Large intestine (tissue), 3 donors: ENCODE results near the gene ZNF532. TPM values are rescaled to one million over a fixed set of nuclear protein-coding genes. Genes with fewer than 3 reads are reported as not detected.

Source experiments
- DNase-seq, 2 donors: peaks; one replicate each; pipeline versions ENCODE4 v3.0.0 to v3.0.0-alpha.2; 2013
- H3K27ac ChIP-seq: one replicate; pipeline ENCODE4 v1.5.1; 2013; ENCODE audit warnings: low read length
- H3K27me3 ChIP-seq: 2 replicates; pipeline ENCODE4 v1.6.1; 2013; ENCODE audit warnings: low read length; ENCODE audit not compliant: control insufficient read depth, insufficient read depth
- H3K36me3 ChIP-seq: 2 replicates; pipeline ENCODE4 v1.6.1; 2013; ENCODE audit warnings: low read length; ENCODE audit not compliant: control insufficient read depth, insufficient read depth
- H3K4me1 ChIP-seq: one replicate; pipeline ENCODE4 v1.6.1; 2013; ENCODE audit warnings: low read length; ENCODE audit not compliant: control insufficient read depth, insufficient read depth
- H3K4me3 ChIP-seq: one replicate; pipeline ENCODE4 v1.5.1; 2013; ENCODE audit warnings: low read length
- H3K9me3 ChIP-seq: one replicate; pipeline ENCODE4 v1.6.1; 2013; ENCODE audit warnings: mild to moderate bottlenecking, low read depth, low read length, moderate library complexity; ENCODE audit not compliant: control insufficient read depth
- WGBS: methylation state at CpG from one replicate; pipeline ENCODE4 v1.1.5; 2013; ENCODE audit warnings: low lambda C conversion rate; ENCODE audit not compliant: insufficient coverage; 5-methylcytosine and 5-hydroxymethylcytosine counted together
- polyA plus RNA-seq: library from polyadenylated mRNA; unstranded; fragments of 120-200 nt; gene quantifications from one replicate; pipeline ENCODE4 v1.2.1, GENCODE V29; 2013

Gene ZNF532
- polyA plus RNA-seq, 1 donor, result 36.6 TPM

GRCh38 chr18:58989184-58989759, 124.6 kb downstream of the ZNF532 start:
- Histone ChIP-seq H3K4me1 (no peaks in the 10 kb centered on the region), H3K4me3 (no peak overlapping the region), H3K27me3 (no peaks in the 10 kb centered on the region), H3K9me3 (no peaks in the 10 kb centered on the region), H3K27ac (no peak overlapping the region), H3K36me3 (no peaks in the 10 kb centered on the region)
- 90% methylated on average over 2 of the region's 2 CpGs for WGBS
- no peak for DNase-seq

- no peaks in the 10 kb centered on the region for H3K27me3 ChIP-seq
- H3K27ac ChIP-seq, result no peak overlapping the region
- no peaks in the 10 kb centered on the region for H3K36me3 ChIP-seq
- WGBS, result 80% methylated on average over 1 of the region's 6 CpGs
- DNase-seq, result no peak
- no peaks in the 10 kb centered on the region for H3K9me3 ChIP-seq
- no peak overlapping the region for H3K4me3 ChIP-seq
- H3K4me1 ChIP-seq, result no peaks in the 10 kb centered on the region
Measured at GRCh38 chr18:58990720-58991119, 126.0 kb downstream of the ZNF532 start.

GRCh38 chr18:58991167-58991798, 126.6 kb downstream of the ZNF532 start:
- no peaks in the 10 kb centered on the region for H3K36me3 ChIP-seq
- DNase-seq, result no peak
- H3K4me1 ChIP-seq, result no peaks in the 10 kb centered on the region
- H3K9me3 ChIP-seq, result no peaks in the 10 kb centered on the region
- H3K27ac ChIP-seq, result no peak overlapping the region
- no CpG with 5 or more reads among the region's 7 CpGs for WGBS
- no peaks in the 10 kb centered on the region for H3K27me3 ChIP-seq
- H3K4me3 ChIP-seq, result no peak overlapping the region

DNA sequence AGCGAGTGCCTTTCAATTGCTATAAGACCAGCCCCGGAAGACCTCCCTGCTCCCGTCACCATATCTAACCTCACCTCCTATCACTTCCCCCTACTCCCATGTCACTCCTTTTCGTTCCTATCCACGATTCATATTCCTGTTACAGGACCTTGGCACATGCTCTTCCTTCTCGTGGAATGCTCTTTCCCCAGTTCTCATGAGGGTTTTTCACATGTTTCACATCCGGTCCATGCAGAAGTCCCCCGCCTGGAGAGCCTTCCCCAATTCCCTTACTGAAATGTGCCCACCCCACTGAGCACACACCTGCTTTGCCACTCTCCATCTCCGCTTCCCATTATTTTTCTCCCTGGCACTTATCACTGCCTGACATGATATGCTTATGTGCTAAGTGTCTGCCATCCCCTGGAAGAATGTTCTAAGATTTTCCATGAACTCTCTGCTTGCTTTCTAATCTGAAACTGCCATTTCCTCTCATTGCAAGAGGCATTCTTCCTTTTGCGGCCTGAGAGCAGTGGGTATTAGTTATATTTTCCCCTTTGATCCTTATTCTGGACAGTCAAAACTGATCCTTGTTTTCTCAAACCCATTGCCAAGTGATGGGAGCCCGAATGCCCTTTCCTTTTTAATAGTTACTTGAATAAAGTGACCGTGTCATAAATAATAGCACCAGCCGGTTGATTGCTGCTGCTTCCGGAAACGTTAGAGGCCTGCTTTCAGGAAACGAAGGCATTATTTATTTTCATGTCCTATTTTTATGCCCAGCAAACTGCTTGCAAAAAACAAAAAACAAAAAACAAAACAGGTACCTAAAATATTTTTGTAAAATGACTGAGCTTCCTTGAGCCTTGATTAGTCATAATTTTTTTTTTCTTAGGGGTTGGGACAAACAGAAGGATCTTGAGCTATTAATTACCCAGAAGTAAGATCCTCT, 127.9 kb downstream of the ZNF532 start:
- Histone ChIP-seq H3K27me3 (no peaks in the 10 kb centered on the region), H3K27ac (no peak overlapping the region), H3K9me3 (no peaks in the 10 kb centered on the region), H3K4me1 (no peaks in the 10 kb centered on the region), H3K36me3 (no peaks in the 10 kb centered on the region), H3K4me3 (no peak overlapping the region)
- WGBS, result 87% methylated on average over 8 of the region's 16 CpGs
- no peak for DNase-seq

DNA sequence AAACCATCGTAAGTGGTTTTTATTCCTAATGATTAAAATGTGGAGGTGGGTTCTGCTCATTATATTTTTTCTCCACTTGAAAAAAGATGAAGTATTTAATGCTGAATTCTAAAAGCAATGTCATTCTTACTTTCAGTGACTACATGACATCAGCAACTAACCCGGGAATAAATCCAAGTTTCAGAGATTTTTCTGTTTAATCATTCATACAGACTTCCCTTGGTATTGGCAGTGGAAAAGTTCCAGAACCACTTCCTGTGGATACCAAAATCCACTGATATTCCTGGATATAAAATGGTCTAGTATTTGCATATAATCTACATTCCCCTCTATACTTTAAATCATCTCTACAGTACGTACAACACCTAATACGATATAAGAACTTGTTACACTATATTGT, 128.6 kb downstream of the ZNF532 start:
- Histone ChIP-seq H3K27ac (no peak overlapping the region), H3K4me3 (no peak overlapping the region), H3K27me3 (no peaks in the 10 kb centered on the region), H3K4me1 (no peaks in the 10 kb centered on the region), H3K9me3 (no peaks in the 10 kb centered on the region), H3K36me3 (no peaks in the 10 kb centered on the region)
- 80% methylated on average over 4 of the region's 4 CpGs for WGBS
- no peak for DNase-seq

- no peak for DNase-seq
- H3K27ac ChIP-seq, result no peak overlapping the region
- H3K27me3 ChIP-seq, result no peaks in the 10 kb centered on the region
- H3K4me1 ChIP-seq, result no peaks in the 10 kb centered on the region
- H3K36me3 ChIP-seq, result no peaks in the 10 kb centered on the region
- H3K9me3 ChIP-seq, result no peaks in the 10 kb centered on the region
- 100% methylated on average over 1 of the region's 5 CpGs for WGBS
- no peak overlapping the region for H3K4me3 ChIP-seq
Measured at GRCh38 chr18:58995663-58996062, 131.0 kb downstream of the ZNF532 start.

DNA sequence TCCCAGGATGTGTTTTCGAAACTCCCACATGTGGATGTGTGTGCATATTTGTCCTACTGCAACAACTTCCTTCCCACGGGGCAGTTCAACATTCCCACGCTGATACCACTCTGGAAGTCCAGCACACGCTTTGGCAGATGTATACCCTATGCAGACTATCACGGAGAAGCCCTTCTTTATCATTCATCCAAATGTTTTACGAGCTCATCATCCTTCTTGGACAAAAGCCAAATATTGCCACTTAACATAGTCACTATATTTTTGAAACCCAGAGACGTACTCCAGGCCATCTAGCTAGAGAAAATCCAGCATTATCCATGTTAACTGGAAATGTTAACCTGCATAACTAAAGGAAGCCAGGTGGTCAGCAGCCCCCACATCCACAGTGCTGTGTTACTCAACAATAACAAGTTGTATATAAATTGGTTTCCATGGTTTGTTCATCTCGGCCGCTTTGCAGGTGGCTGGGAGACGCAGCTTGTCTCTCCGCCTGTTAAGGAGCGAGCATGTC, 131.5 kb downstream of the ZNF532 start:
- no CpG with 5 or more reads among the region's 12 CpGs for WGBS
- Histone ChIP-seq H3K4me1 (no peaks in the 10 kb centered on the region), H3K9me3 (no peaks in the 10 kb centered on the region), H3K4me3 (no peak overlapping the region), H3K36me3 (no peaks in the 10 kb centered on the region), H3K27ac (no peak overlapping the region), H3K27me3 (no peaks in the 10 kb centered on the region)
- DNase-seq, result peak in 1 of 2 donors; percentile 16

DNA sequence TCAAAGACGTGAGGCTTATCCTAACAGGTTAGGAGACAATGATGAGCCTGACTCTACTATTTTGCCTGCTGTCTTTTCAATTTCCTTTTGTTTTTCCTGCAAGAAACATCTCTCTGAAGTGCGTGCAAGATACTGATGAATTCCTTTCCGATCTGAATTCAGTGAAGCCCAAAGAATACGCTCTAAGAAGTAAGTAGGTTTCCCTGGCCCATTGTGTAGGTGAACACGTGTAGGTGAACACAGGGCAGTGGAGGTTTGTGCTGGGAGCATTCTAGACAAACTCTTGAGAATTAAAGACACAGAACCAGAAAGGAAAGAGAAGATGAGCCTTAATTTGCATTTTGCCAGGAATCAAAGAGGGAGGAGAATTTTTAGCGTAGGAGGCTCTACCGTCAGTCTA, 132.0 kb downstream of the ZNF532 start:
- no peak overlapping the region for H3K4me3 ChIP-seq
- H3K27ac ChIP-seq, result no peak overlapping the region
- DNase-seq, result no peak
- no peaks in the 10 kb centered on the region for H3K9me3 ChIP-seq
- WGBS, result 88% methylated on average over 3 of the region's 7 CpGs
- H3K4me1 ChIP-seq, result no peaks in the 10 kb centered on the region
- no peaks in the 10 kb centered on the region for H3K36me3 ChIP-seq
- H3K27me3 ChIP-seq, result no peaks in the 10 kb centered on the region

- 100% methylated on average over 1 of the region's 4 CpGs for WGBS
- H3K36me3 ChIP-seq, result no peaks in the 10 kb centered on the region
Measured at GRCh38 chr18:58997811-58998337, 133.2 kb downstream of the ZNF532 start.

More at GRCh38 chr18:58997811-58998337, 133.2 kb downstream of the ZNF532 start:
- Histone ChIP-seq H3K27ac (no peak overlapping the region), H3K4me1 (no peaks in the 10 kb centered on the region), H3K9me3 (no peaks in the 10 kb centered on the region), H3K4me3 (no peak overlapping the region), H3K27me3 (no peaks in the 10 kb centered on the region)
- DNase-seq, result peak in 1 of 2 donors; percentile 35
